ENCODE measurements around the gene LTBR.
A peak's percentile ranks its signal among the peaks of the same experiment; 100 is the strongest.

Gene LTBR

DNA sequence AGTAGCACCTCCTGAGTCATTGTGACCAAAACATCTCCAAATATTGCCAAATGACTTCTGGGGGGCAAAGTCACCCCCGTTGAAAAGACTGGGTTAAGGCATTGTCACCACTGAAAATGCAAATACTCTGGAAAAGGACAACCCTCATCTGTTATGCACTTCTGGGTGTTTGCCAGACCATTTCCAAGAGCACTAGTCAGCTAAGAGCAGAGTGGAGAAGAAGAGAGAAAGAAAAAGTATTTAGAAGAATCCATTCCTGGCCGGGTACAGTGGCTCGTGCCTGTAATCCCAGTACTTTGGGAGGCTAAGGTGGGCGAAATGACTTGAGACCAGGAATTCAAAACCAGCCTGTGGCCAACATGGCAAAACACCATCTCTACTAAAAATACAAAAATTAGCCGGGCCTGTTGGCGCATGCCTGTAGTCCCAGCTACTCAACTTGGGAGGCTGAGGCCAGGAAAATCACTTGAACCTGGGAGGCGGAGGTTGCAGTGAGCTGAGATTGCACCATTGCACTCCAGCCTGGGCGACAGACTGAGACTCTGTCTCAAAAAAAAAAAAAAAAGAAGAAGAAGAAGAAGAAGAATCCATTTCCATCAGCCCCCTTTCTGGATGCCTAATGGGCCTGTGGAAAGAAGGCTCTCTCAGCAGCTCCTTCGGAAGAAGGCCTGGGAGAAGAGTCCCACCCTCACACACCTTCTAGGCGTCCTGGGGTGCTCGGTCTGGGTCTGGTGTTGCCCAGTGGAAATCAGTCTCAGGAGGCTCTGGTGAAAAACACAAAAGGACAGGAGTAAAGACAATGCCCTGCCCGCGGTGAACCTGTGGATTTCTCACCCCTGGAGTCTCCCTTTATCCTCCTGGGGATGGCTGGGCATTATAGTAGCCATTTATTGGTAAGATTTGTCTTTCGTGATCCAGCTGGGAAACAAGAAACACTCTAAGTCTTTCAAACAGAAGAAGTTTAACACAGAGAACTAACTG, 3.5 kb upstream of the LTBR start:
- H3K27me3 ChIP-seq: no peaks in the 10 kb centered on the region
- peaks cover 41 to 45% of the 10 kb centered on the region in 2 experiments for H3K4me1 ChIP-seq (ENCODE audit: control insufficient read depth in 1 of 2, insufficient read depth in 1 of 2, low read depth in 1 of 2, low read length in 1 of 2)
- no peak overlapping the region for H3K27ac ChIP-seq
- TF ChIP-seq, protein P1, sequence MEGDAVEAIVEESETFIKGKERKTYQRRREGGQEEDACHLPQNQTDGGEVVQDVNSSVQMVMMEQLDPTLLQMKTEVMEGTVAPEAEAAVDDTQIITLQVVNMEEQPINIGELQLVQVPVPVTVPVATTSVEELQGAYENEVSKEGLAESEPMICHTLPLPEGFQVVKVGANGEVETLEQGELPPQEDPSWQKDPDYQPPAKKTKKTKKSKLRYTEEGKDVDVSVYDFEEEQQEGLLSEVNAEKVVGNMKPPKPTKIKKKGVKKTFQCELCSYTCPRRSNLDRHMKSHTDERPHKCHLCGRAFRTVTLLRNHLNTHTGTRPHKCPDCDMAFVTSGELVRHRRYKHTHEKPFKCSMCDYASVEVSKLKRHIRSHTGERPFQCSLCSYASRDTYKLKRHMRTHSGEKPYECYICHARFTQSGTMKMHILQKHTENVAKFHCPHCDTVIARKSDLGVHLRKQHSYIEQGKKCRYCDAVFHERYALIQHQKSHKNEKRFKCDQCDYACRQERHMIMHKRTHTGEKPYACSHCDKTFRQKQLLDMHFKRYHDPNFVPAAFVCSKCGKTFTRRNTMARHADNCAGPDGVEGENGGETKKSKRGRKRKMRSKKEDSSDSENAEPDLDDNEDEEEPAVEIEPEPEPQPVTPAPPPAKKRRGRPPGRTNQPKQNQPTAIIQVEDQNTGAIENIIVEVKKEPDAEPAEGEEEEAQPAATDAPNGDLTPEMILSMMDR (IDR thresholded peaks at IDR 0.05): no peak
- no peak overlapping the region for H3K4me3 ChIP-seq (ENCODE audit: low read depth in 1 of 2, low read length in 1 of 2)
- no peaks in the 10 kb centered on the region for H3K36me3 ChIP-seq
- H3K9me3 ChIP-seq: no peaks in the 10 kb centered on the region

DNA sequence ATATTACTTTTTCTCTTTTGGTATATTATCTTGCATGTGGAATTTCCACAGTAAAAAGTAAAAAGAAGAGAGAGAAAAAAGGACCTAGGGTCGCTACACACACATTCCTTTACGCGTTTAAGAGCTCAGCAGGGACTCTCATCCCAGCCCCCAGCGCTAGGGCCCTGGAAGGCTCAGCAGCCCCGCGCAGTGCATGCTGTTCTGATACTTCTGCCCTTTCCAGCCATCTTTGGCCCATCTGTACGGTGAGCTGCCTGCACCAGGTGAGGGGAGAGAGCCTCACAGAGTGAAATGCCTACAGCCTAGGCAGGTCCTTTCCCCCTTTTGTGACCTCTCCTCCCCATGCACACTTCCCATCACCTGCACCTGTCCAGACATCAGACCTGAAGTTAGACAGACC, 1.6 kb upstream of the LTBR start:
- Histone ChIP-seq H3K4me3 (ENCODE audit: low read depth in 1 of 2, low read length in 1 of 2) (no peak overlapping the region), H3K9me3 (no peaks in the 10 kb centered on the region), H3K4me1 (ENCODE audit: control insufficient read depth in 1 of 2, insufficient read depth in 1 of 2, low read depth in 1 of 2, low read length in 1 of 2) (peaks cover 25 to 26% of the 10 kb centered on the region in 2 experiments), H3K27ac (no peak overlapping the region), H3K27me3 (no peaks in the 10 kb centered on the region), H3K36me3 (no peaks in the 10 kb centered on the region)
- TF ChIP-seq, protein P1 (IDR thresholded peaks at IDR 0.05): no peak

DNA sequence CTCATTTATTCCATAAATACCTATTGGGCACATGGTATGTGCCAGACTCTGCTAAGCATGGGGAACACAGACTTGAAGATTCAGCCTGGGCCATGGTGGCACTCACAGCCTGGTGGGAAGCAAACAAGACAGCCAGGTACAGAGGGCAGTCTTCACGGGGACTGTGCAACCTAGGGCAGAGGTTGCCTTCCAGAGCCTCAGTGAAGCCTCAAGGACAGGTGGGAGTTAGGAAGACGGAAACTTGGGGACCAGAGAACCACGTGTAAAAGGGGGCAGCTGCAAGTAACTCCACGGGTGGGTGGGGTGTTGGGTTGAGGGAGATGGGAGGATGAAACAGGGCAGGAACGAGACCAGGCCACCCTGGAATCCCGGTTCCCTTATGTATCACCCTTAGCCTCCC, 980 bp upstream of the LTBR start:
- H3K4me3 ChIP-seq (ENCODE audit: low read depth in 1 of 2, low read length in 1 of 2): peak overlapping the region; percentile 84 to 94
- TF ChIP-seq, protein P1 (IDR thresholded peaks at IDR 0.05): no peak

DNA sequence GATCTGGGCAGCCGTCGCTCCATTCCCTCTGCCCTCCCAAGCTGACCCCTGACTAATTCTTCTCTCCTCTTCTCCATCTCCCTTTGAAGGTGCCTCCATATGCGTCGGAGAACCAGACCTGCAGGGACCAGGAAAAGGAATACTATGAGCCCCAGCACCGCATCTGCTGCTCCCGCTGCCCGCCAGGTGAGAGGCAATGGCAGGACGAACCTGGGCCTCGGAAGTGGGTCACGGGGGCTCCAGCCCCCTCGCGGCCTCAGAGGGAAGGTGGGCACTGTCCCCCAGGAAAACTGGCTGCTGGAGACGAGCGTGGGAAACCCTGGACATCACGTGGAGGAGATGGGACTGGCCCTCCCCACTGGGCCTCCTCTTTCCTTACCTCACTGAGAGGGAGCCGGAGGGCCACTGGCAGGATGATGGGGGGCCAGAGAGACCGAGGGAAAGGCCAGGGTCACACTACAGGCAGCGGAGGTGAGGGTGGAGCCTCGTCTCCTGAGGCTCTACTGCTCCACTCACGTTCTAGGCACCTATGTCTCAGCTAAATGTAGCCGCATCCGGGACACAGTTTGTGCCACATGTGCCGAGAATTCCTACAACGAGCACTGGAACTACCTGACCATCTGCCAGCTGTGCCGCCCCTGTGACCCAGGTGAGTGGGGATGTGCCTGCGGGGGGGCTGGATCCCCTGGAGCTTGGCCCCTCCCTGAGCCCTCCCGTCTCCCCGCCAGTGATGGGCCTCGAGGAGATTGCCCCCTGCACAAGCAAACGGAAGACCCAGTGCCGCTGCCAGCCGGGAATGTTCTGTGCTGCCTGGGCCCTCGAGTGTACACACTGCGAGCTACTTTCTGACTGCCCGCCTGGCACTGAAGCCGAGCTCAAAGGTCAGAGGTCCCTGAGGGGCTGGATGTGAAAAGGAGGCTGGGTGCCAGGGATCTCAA, 806 bp downstream of the LTBR start:
- peaks cover 24 to 25% of the 10 kb centered on the region in 2 experiments for H3K4me1 ChIP-seq (ENCODE audit: control insufficient read depth in 1 of 2, insufficient read depth in 1 of 2, low read depth in 1 of 2, low read length in 1 of 2)

More for the DNA sequence above, 980 bp upstream of the LTBR start:
- peaks cover under 1% of the 10 kb centered on the region for H3K36me3 ChIP-seq
- H3K27me3 ChIP-seq: no peaks in the 10 kb centered on the region
- H3K27ac ChIP-seq: peak overlapping the region; percentile 86
- H3K9me3 ChIP-seq: no peaks in the 10 kb centered on the region
- peaks cover 24 to 25% of the 10 kb centered on the region in 2 experiments for H3K4me1 ChIP-seq (ENCODE audit: control insufficient read depth in 1 of 2, insufficient read depth in 1 of 2, low read depth in 1 of 2, low read length in 1 of 2)

DNA sequence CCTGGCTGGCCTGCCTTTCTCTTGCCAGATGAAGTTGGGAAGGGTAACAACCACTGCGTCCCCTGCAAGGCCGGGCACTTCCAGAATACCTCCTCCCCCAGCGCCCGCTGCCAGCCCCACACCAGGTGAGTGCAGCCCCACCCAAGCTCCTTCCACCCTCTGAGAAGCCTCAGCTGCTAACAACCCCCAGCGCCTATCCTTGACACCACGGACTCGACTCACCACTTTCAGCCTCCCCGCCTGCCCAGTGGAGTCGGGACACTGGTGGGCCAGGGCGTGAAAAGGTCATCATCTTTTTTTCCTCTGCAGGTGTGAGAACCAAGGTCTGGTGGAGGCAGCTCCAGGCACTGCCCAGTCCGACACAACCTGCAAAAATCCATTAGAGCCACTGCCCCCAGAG, 2.1 kb downstream of the LTBR start:
- Histone ChIP-seq H3K4me3 (ENCODE audit: low read depth in 1 of 2, low read length in 1 of 2) (no peak overlapping the region), H3K36me3 (peaks cover 17% of the 10 kb centered on the region), H3K9me3 (no peaks in the 10 kb centered on the region), H3K4me1 (ENCODE audit: control insufficient read depth in 1 of 2, insufficient read depth in 1 of 2, low read depth in 1 of 2, low read length in 1 of 2) (peaks cover 24 to 25% of the 10 kb centered on the region in 2 experiments), H3K27ac (no peak overlapping the region), H3K27me3 (no peaks in the 10 kb centered on the region)
- TF ChIP-seq, protein P1 (IDR thresholded peaks at IDR 0.05): no peak

More for the DNA sequence above, 806 bp downstream of the LTBR start:
- Histone ChIP-seq H3K9me3 (no peaks in the 10 kb centered on the region), H3K27ac (peak overlapping the region; percentile 86), H3K36me3 (peaks cover 12% of the 10 kb centered on the region), H3K4me3 (ENCODE audit: low read depth in 1 of 2, low read length in 1 of 2) (peak overlapping the region; percentile 84 to 94), H3K27me3 (no peaks in the 10 kb centered on the region)
- TF ChIP-seq, protein P1 (IDR thresholded peaks at IDR 0.05): no peak
